Stimulated activated CD8-positive, alpha-beta memory T cell treated with anti-CD3 and anti-CD28 coated beads, Interleukin-15, amount 100 ng/mL, for 48 hours (primary cell): ENCODE results near the gene SORCS2.

Experiments
- DNase-seq, 2 donors: peaks; one replicate each; pipeline ENCODE4 v3.0.0-alpha.2; 2020; ENCODE audit warnings: low read depth in 2 of 2

The SORCS2 gene

DNA sequence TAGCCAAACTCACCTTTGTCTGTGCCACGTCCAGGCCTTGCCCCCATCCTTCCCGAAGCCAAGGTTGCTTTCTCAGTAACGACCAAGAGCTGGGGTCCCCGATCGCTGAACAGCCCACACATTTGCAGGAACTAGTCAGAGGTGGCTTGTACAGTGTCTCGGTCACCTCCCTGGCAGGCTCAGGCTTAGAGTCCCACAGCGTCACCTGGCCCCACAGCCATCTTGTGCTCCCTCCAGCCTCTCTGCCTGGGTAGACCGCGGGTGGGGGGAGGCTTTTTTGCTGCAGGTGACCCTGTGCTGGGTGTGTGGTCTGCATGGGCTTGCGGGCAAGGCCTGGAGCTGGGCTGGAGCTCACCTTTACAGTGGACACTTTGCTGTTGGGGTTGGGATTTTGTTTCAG, 182.2 kb downstream of the SORCS2 start:
- no peak for DNase-seq

- no peak for DNase-seq
Measured at GRCh38 chr4:7375427-7375826, 183.1 kb downstream of the SORCS2 start.

DNA sequence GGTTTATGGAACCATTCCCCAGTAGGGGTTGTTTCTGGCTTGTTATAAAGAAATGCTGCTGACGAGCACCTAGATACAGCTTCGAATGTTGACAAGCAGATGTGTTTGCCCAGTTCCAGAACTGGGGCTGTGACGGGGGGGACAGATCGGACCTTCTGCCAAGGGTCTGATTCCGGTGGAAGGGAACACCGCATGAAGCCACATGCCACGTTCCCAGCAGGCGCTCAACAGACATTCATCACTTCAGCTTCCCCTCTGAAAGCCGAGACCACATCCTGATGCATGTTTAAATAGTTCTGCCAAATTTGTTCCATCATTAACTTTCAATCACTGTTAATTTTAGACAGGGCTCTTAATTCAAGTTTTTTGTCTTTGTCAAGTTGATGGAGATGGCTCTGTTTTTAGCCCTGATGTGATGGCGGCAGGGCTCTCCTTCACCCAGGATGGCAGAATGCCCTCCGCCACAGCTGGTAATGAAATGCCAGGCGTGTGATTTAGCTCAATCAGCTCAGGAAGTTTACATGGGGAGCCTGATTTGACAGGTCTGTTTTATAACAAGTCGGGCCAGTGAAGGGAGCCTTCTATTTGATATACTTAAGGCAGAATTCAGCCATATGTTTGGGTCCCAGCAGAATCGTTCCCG, 185.0 kb downstream of the SORCS2 start:
- DNase-seq = no peak

GRCh38 chr4:7379186-7379585, 186.8 kb downstream of the SORCS2 start:
- DNase-seq = no peak

GRCh38 chr4:7379719-7380118, 187.4 kb downstream of the SORCS2 start:
- no peak for DNase-seq

- DNase-seq = no peak
Measured at GRCh38 chr4:7381221-7381889, 189.0 kb downstream of the SORCS2 start.

DNA sequence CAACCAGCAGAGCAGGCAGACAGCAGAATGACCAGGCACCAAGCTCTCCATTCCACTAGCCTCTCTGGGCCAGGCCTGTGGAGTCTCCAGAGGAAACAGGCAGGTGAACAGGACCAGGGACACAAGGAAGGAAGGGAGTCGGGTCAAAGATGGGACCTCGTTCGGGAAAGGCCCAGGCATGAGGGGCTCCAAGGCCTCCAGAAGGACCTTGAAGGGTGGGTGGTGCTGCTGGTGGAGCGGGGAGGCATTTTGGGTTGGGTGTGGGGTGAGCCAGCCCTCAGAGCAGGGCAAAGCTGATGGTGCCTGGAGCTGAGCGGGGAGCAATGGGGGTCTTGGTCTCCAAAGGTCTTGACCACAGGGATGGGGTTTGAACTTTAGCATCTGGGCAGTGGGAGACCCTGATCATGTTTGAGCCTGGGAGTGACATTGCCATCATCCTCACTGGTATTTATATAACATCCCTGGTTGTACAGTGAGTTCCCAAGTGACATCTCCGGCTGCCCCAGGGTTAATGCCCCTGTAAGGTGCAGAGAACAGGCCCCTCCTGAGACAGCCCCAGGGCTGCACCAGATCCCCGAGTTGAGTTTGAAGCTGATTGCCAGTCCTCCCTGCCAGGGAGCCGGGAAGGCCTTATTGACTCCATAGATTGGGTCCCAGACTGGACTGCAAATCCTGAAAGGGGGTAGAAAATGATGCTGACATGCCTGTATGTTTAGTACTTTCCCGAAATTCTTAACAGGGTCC, 189.7 kb downstream of the SORCS2 start:
- DNase-seq = no peak

DNA sequence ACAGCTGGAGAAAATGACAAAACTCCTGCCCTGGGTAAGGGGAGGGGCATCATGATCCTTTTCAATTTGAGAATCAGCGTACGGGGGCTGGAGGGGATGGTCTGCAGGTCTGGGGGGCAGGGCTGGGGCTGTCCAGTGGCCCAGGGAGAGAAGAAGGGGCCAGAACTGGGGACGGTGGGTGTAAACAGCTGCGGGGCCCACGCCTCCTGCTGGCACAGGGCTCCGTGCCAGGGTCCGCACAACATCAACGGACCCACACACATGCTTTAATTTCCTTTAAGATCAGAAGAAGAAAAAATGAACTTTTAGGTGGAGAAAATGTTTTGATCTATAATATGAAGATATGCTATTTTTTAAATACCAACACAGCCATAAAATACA, 190.3 kb downstream of the SORCS2 start:
- no peak for DNase-seq

DNA sequence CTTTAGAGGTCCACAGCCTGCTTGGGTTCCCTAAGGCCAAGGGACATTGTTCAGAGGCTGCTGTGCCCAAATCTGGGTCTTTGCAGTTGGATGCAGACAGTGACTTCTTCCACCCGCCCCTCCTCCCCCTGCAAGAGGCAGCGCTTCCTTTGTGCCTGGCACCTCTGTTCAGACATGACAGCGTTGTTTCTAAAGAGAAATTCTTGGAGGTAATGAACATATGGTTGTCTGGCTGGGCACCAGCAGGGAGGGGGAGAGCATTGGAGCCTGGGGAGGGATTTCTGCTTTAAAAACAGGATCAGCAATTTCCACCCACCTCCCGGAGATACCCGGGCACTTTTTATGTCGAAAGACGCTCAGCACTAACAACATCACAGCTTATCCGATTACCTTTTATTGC, 190.9 kb downstream of the SORCS2 start:
- DNase-seq = no peak

- DNase-seq = no peak
Measured at GRCh38 chr4:7384003-7384928, 191.9 kb downstream of the SORCS2 start.

- no peak for DNase-seq
Measured at GRCh38 chr4:7384929-7385890, 192.9 kb downstream of the SORCS2 start.

DNA sequence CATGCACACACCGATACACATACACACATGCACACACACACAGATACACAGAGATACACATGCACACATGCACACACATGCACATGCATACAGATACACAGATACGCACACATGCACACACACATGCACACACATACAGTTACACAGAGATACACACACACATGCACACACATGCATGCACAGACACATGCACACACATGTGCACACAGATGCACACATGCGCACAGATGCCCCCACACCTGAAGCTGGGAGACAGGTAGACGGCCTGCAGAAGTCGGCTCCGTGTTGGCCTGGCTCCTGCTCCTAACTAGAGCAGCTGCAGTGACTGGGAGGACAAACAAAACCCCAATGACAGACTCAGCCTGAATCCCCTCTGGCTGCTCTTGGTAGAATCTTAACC, 195.6 kb downstream of the SORCS2 start:
- DNase-seq = no peak

DNA sequence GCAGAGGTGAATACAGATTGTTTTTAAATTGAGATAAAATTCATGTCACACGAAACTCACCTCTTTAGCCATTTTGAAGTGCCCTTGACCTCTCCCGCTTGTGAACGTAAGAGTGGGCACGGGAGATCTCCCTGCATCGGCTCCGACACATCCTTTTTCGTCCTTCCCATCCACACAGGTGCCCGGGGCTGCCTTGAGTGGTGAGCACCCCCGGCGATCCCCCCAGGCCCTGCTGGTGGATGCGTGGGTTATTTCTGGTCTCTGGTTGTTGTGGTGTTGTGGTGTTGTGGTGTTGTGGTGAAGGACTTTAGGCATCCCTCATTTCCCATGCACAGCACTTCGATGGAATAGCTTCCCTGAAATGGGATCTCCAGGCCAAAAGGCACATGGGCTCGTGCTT, 196.3 kb downstream of the SORCS2 start:
- no peak for DNase-seq

DNA sequence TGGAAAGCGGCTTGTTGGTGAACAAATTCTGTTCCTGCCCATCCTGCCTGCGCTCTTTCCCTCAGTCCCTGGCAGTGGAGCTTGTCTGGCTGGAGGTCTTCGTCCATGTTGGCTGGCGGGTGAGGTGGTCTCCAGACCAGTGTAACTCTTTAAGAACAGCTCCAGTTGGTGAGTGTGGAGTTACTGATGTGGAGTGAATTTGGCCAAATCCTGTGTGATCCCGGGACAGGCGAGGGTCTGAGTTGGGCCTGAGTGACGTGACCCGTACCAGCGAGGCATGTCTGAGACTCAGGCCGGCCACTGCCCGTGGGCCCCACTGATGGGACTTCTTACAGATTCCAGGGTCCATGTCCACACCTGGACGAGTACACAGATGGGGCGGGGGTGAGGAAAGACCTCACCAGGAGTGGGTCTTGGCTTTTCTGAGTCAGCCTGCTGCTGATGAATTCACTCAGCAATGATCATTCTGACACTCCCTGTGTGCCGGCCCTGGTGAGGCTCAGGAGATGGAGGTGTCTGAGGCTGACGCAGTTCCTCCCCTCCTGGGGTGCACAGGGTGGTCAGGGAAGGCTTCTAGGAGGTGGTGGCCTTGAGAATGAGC, 196.9 kb downstream of the SORCS2 start:
- no peak for DNase-seq

GRCh38 chr4:7389719-7390118, 197.4 kb downstream of the SORCS2 start:
- DNase-seq = no peak

DNA sequence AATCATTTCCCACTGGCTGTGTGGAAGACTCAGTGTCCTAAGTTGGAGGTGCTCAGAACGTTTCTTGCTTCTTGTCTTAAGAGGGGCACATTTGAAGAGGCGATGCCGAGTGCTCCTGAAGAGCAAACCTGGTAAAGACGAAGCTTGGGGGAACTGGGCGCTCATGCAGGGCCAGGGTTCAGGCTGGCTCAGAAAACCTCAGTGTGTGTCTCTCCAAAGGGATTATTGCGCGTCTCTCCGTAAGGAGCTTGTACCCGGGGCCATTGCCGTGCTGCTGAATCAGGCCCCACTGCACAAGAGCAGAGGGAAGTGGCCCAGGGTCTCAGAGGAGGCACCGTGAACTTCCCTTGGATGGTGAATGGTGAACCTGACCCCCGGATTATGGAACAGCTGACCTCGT, 198.0 kb downstream of the SORCS2 start:
- DNase-seq = no peak

DNA sequence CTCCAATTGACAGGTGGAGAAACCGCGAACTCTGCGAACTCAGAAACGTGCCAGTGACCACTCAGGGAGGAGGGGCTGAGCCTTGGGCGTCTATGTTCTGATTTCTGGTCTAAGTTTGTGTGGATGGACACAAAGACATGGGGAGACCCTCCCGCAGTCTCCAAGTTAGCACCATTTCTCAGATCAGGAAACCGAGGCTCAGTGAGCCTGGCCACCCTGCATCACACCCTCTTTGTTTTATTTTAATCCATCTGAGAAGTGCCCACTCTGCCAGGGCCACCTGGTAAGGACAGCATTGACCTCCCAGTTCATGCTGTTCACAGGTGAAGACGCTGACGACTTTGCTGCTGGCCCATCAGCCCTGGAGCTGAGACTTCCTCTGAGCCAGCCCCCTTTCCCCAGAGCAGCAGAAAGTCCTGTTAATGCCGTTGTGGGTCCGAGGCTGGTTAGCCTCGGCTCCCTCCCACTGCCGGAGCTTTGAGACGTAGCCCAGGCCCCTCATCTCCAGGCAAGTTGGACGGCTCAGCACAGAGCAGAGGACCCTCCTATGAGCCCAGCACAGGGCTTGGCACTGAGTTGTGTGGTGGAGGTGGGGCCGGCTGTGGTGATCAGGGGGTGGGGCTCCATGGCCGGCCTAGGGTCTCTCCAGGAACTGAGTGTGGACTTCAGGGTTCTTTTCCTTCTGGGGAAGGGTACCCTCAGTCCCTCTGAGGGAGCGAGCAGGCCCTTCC, 198.7 kb downstream of the SORCS2 start:
- no peak for DNase-seq

GRCh38 chr4:7391637-7392437, 199.5 kb downstream of the SORCS2 start:
- no peak for DNase-seq
